Endothelial cell of coronary artery (primary cell): ENCODE measurements around the gene S100A16. TPM values are rescaled to one million over a fixed set of nuclear protein-coding genes. Genes with fewer than 3 reads are reported as not detected.

Experiments used
- total RNA-seq: library from RNA; depleted of rRNA; stranded (reverse); fragments of >200 nt; gene quantifications from 2 replicates; pipeline ENCODE4 v1.2.3, GENCODE V29; 2014

Gene S100A16, protein sequence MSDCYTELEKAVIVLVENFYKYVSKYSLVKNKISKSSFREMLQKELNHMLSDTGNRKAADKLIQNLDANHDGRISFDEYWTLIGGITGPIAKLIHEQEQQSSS
- total RNA-seq = 328 and 379 TPM in 2 replicates

DNA sequence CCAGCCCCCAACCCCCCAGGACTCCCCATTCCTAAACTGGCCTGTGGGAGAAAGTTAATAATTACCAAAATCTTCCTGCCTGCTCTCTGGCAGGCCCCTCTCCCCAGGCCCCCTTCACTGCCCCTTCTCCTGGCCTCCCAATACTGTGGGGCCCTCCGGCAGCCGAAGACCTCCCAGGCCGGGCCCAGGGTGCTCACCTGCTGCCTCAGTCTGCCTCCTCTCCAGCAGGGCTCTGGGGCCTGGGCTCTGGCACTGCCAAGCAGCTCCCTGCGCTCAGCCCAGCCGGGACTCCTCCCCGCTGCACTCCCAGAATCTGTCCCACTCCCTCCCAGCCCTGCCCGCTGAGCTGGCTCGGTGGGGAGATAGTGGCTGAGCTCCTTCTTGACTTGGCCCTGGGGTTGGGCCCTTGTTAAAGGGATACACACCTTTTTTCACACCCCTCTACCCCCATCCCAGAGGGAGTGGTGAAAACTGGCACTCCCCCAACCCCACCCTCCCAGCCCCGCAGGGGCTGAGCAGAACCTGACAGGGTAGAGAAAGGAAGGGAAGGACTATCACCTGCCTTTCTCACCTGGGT, at the start of gene S100A16:
S100A16 (minus strand) TSS at position 383 of the 577 bp plus-strand sequence. CDS start 4,986 bp downstream, outside the sequence.

DNA sequence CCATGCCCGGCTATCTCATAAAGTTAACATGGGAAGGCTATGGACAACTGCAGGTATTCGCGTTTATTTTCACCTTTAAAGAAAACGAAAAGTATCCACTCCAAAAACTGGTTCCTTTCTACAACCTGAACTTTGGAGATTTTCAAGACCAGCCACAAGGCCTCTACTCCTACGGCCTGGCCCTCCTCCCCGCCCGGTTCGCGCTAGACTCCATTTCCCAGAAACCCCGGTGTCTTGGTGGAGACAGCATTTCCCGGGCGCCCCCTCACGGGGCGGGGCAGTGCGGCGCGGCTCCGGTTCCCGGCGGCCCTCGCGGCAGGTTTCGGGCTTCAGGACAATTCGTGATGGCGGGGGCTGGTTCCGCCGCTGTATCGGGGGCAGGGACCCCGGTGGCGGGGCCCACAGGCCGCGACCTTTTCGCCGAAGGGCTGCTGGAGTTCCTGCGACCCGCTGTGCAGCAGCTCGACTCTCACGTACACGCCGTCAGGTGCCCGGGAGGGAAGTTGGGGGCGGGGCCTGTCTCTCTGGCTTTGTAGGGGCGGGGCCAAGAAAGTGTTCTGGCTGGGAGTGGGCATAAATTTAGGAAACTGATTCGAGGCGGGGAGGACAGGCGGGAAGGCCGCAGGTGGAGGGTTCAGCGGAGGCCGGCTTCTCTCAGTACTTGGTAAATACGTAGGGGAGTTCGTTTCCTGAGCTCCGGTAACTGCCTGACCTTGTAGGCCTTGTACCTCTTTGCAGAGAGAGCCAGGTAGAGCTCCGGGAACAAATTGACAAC, 45.6 kb upstream of the S100A16 start, which contains the start of gene SNAPIN:
SNAPIN (plus strand) TSS at position 304 of the 775 bp plus-strand sequence; CDS start at position 345, 41 bp downstream.

DNA sequence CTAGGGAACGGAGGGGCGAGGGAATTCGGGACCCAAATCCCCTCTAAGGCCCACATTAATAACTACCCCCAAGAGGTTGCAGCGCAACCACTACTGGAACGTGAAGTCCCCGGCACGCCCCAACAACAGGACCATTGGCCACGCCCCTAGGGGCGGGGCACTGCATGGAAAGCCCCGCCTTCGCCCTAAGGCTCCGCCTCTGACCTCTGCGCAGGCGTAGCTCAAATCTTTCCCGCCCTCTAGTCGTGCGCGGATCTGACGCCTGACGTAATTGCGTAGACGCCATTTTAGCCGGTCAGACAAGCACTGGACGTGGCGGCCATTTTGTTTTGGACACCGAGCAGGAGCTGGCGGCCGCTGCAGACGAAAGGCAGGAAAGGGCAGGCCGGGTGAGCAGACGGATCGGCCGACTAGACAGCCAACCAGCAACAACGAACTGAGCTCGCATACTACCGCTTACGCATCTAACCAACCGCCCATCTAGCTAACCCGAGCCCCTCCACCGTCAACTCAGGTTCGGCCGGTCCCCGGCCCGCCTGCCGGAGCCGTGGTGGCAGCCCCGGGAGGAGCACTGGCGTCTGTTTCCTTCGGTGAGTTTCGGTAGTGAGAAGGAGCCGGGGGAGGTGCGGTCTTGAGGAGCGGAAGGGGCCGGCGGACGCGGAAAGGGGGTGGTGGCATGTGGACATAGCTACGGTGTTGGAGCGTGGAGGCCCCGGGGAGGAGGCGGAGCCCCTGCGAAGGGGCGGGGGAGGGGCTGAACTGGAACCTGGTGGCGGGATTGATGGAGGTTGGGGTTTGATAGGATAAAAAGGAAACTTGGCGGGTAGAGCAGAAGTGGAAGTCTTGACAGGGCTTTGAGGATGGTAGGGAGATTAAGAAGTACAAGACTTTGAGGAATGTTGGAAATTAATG, 21.1 kb upstream of the S100A16 start, which contains the start of gene CHTOP:
CHTOP (plus strand) TSS at position 313 of the 912 bp plus-strand sequence. CDS start 2,523 bp downstream, outside the sequence.

DNA sequence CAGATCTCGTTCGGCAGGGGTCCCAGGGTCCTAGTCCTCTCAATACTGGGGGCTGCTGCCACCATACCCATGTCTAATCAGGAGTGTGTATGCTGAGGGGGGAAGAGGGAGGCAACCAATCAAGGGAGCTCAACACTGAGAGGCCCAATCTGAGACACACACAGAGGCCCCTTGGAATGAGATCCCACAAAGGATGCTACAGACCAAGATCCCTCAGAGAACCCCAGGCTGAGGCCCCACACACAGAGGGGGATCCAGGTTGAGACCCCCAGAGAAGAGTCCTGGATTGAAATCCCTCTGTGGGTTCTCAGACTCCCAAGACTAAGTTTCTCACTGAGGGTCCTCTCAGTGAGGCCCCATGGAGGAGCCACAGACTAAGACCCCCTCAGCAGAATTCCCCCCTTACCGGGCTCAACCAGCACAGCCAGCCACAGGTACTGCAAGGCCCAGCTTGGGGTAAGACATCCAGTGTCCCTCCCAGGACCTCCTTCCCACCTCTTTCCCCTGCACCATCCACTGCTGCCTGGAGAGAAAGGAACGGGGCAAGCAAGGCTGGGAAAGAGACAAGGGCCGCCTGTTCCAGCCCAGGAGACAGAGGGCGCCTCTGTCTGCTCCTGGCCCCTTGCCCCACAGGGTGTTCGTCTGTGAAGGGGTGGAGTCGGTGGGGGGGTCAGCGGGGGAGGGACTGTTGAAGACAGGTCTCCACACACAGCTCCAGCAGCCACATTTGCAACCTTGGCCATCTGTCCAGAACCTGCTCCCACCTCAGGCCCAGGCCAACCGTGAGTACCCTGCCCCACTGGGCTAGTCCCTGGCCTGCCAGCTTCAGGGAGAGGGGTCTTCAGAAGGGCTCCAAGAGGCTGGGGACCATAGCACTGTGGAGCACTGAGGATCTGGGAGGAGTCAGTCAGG, 15.0 kb upstream of the S100A16 start, which contains the start of gene S100A1:
S100A1 (plus strand) TSS at position 720 of the 912 bp plus-strand sequence. CDS start 2,088 bp downstream, outside the sequence.

DNA sequence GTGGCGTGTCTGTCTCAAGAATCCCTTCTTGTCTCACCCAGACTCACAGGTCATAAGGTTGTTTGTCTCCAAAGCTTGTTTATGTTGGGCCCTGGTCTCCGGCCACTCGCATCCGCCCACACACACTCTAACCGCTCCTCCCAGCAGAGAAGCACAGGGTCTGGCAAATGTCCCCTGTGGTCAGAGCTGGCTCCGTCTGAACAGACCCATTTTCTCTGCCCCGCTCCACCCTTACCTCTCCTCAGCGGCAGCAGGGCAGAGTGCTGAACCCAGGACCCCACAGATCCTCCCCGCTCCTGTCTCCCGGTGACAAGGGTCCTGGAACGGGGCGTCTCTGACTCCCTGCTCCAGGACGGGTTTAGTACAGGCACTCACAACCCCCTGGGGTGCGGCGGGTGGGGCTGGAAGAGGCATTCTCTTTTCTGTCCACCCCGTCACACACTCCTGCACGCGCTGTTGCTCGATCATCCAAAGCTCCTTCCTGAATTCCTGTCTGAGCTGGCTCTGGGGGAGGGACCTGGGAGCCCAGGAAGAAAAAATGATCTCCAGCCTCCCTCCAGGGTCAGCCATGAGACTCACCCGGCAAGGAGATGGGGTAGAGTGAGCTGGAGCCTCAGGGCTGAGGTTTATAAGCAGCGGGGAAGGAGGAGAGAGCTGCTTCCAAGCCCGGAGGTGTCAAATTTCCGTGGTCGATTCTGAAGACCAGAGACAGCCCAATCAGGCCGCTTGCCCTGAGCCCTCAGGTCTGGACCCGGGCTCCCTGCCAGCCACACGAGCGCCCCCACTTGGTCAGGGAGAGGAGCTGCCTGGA, 14.2 kb upstream of the S100A16 start, which contains the start of gene S100A13:
S100A13 (minus strand) TSS at position 602 of the 811 bp plus-strand sequence. CDS start 1,033 bp downstream, outside the sequence.

DNA sequence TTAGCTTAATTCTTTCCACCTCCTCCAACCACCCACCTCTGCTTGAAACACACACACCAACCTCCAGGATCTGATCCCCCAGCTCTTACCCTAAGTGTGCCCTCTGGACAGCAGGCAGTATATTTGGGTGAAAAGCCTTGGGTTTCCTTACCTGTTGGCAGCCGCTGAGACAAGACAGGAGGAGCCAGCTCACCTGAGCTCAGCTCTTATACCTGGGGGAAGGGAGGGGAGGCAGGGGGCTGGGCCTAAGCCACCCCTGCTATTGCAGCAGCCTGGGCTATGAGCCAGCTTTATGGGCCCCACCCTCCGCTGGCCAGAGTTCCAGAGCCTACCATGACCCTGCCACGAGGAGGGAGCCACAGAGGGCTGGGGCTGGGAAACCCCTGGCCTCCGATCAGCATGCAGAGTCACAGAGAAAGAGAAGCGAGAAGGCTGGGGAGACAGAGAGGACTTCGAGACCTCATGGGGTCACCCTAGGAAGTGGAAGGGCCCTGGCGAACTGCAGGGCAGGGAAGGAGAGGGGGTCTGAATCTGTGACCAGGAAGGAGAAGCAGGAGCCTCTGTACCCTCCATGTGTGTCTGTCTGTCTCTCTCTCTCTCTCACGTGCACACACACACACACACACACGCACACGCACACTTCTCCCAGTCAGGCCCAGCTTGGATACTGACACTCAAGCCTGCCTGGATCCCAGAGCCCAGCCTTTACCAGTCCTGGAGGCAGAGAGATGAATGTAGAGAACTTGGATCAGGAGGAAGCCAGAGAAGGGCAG, 3.4 kb upstream of the S100A16 start, which contains the start of gene S100A14:
S100A14 (minus strand) TSS at position 182 of the 773 bp plus-strand sequence. CDS start 467 bp downstream, outside the sequence.

DNA sequence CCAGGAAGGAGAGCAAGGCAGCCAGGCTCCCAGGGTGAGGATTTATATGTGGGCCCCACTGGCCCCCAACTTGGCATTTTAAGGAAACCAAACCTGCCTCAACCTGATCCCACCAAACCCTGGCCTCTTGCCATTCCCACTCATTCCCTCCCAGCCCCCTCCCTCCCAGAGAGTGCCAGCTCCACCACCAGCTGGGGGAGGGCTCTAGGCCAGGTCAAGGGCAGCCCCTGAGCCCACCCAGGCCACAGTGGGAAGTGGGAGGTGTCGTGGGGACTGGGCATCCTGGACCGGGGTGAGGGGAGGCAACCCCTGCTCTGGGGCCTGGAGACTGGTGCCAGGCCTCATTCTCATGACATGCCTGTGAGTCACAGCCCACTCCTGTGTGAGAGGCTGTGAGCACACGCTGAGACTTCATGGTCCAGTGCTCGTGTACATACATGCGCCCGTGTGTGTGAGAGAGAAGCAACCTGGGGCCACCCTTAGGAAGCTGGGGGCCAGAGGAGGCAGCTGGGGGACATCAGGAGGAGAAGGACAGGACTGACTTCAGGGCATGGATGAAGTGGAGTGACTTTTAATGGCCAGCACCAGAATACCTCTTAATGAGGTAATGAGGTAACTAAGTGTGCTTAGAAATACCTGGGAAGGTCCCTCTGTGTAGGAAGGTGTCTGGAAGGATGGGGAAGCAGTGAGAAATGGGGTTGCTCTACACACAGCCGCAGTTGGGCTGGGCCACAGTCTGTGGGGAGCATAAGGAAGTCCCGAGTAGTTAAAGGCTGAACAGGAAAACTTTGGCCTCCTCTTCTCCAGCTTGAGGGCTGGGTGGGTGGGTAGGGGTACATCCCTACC, 47.2 kb downstream of the S100A16 start, which contains the start of gene S100A2:
S100A2 (minus strand) TSS at position 316 of the 846 bp plus-strand sequence. CDS start 1,967 bp downstream, outside the sequence.

Other genes starting within 250 kb of the S100A16 start
- not detected in 2 replicates for gene S100A12, start 237.5 kb downstream of the S100A16 start, total RNA-seq
- gene S100A8, start 222.1 kb downstream of the S100A16 start, total RNA-seq = not detected in 2 replicates
- not detected in 2 replicates for gene S100A7A, start 196.6 kb downstream of the S100A16 start, total RNA-seq
- gene S100A7, start 152.5 kb downstream of the S100A16 start, total RNA-seq = not detected in 2 replicates
- gene S100A6, start 77.1 kb downstream of the S100A16 start, total RNA-seq = 1,061 and 1,806 TPM in 2 replicates
- gene S100A5, start 72.2 kb downstream of the S100A16 start, total RNA-seq = not detected in 2 replicates
- gene S100A4, start 67.3 kb downstream of the S100A16 start, total RNA-seq = 1.1 and 7.8 TPM in 2 replicates
- 1.3 and 3.2 TPM in 2 replicates for gene S100A3, start 63.9 kb downstream of the S100A16 start, total RNA-seq
- gene S100A2, start 47.3 kb downstream of the S100A16 start, total RNA-seq = 1.9 and 3.8 TPM in 2 replicates
- not detected in 2 replicates for gene S100A14, start 3.2 kb upstream of the S100A16 start, total RNA-seq
- gene S100A13, start 14.4 kb upstream of the S100A16 start, total RNA-seq = 101 and 216 TPM in 2 replicates
- gene S100A1, start 15.3 kb upstream of the S100A16 start, total RNA-seq = not detected in 2 replicates
- 26.5 and 37.1 TPM in 2 replicates for gene CHTOP, start 20.9 kb upstream of the S100A16 start, total RNA-seq
- gene SNAPIN, start 45.6 kb upstream of the S100A16 start, total RNA-seq = 39.4 and 48.3 TPM in 2 replicates
- 203 and 278 TPM in 2 replicates for gene ILF2, start 57.9 kb upstream of the S100A16 start, total RNA-seq
- 4.7 and 12.0 TPM in 2 replicates for gene NPR1, start 65.6 kb upstream of the S100A16 start, total RNA-seq
- gene INTS3, start 114.9 kb upstream of the S100A16 start, total RNA-seq = 23.7 and 38.2 TPM in 2 replicates
- gene SLC27A3, start 162.3 kb upstream of the S100A16 start, total RNA-seq = 11.4 and 14.7 TPM in 2 replicates